ENCODE results near the gene ERP44.
"Not testable (repeated sequence)": the region's sequence is repeated elsewhere in the genome, so short reads cannot be mapped to it uniquely, and the experiment has no call there.

Gene ERP44

DNA sequence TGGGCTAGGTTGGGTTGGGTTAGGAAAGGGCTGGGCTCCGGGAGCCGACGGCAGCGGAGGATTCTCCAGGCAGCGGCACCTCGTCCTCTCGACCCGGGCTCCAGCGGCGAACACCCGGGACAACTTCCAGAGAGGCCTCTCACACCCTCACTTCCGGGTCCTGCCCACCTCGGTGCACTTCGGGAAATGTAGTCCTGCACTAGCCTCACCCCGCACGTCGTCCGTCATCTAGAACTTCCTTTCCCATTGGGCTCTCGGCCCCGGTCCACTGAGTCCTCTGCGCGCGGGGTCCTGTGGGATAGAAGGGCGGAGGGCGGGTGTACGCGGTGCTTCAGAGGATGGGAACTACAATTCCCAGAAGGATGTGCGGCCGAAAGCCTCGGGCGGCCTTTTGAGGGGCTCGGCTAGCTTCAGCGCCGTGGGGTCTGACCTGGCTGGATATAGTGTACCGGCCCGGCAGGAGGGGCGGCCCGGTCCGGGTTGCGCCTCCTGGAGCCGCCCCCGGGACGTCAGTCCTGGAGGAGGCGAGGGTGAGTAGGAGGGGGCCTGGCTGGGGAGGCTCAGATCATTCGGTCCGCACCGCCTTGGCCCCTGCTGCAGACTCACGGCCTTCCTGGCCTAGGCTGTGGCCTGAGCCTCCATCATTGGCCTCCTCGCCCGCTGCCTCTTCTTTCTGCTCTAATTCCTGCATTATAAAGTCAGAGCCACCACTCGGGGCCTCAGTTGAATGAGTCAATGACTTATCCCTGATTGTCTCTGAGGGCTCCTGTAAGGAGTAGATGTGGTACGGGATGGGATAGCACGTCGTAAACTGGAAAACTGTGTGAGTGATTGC, at the start of gene ERP44, which contains the start of gene INVS:
Gene ERP44 (minus strand): TSS at position 114 of the 835 bp plus-strand sequence. CDS start 160 bp downstream, outside the sequence.
Gene INVS (plus strand): TSS at position 357 of the 835 bp plus-strand sequence. CDS start 5,279 bp downstream, outside the sequence.
- peak within 1 kb of the TSS; percentile 95 for H3K4me3 ChIP-seq (ENCODE audit: low read length)
- no peaks in the 10 kb centered on the region for H3K27me3 ChIP-seq (replicated peaks; ENCODE audit: insufficient read depth, low read length)
- peaks cover 11% of the 10 kb centered on the region; the same call in 1 of the 2 replicates for H3K4me1 ChIP-seq (ENCODE audit: low read length)
- no peaks in the 10 kb centered on the region for H3K36me3 ChIP-seq (replicated peaks; ENCODE audit: insufficient read depth, low read length)
- H3K27ac ChIP-seq (ENCODE audit: low read length): peak within 1 kb of the TSS; percentile 60; the same call in 1 of the 2 replicates
- TF ChIP-seq, protein P1, sequence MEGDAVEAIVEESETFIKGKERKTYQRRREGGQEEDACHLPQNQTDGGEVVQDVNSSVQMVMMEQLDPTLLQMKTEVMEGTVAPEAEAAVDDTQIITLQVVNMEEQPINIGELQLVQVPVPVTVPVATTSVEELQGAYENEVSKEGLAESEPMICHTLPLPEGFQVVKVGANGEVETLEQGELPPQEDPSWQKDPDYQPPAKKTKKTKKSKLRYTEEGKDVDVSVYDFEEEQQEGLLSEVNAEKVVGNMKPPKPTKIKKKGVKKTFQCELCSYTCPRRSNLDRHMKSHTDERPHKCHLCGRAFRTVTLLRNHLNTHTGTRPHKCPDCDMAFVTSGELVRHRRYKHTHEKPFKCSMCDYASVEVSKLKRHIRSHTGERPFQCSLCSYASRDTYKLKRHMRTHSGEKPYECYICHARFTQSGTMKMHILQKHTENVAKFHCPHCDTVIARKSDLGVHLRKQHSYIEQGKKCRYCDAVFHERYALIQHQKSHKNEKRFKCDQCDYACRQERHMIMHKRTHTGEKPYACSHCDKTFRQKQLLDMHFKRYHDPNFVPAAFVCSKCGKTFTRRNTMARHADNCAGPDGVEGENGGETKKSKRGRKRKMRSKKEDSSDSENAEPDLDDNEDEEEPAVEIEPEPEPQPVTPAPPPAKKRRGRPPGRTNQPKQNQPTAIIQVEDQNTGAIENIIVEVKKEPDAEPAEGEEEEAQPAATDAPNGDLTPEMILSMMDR (IDR thresholded peaks at IDR 0.05; ENCODE audit: low read length): no peak
- TF ChIP-seq EZH2 (optimal IDR thresholded peaks at IDR 0.05; ENCODE audit: low read depth, low read length) (no peak), EZH2phosphoT487 (IDR thresholded peaks at IDR 0.05; ENCODE audit: low read length) (no peak)
- H3F3A ChIP-seq (ENCODE audit: insufficient read depth, low read length): no peaks in the 10 kb centered on the region
- peak within 1 kb of the TSS; percentile 84 for H2AFZ ChIP-seq (ENCODE audit: low read length)
- peak; percentile 99 for DNase-seq
- H3K9me2 ChIP-seq (replicated peaks; ENCODE audit: insufficient read depth, low read length): no peaks in the 10 kb centered on the region
- no peaks in the 10 kb centered on the region for H4K20me1 ChIP-seq (ENCODE audit: insufficient read depth, low read length)
- peak within 1 kb of the TSS; percentile 82 for H3K9ac ChIP-seq (ENCODE audit: low read length)
- H3K79me2 ChIP-seq (ENCODE audit: low read length): peaks cover 58% of the 10 kb centered on the region
- H3K9me3 ChIP-seq (replicated peaks; ENCODE audit: insufficient read depth, low read length): no peaks in the 10 kb centered on the region
- peak within 1 kb of the TSS; percentile 84 for H3K4me2 ChIP-seq (ENCODE audit: low read depth, low read length)

DNA sequence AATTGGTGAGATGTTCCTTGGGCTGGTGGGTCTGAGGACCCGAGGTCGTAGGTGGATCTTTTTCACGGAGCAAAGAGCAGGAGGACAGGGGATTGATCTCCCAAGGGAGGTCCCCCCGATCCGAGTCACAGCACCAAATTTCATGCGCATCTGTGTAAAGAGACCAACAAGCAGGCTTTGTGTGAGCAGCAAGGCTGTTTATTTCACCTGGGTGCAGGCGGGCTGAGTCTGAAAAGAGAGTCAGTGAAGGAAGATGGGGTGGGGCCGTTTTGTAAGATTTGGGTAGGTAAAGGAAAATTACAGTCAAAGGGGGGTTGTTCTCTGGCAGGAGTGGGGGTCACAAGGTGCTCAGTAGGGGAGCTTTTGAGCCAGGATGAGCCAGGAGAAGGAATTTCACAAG, 47.2 kb upstream of the ERP44 start:
- H3K9ac ChIP-seq (ENCODE audit: low read length); H3K27ac ChIP-seq (ENCODE audit: low read length); H3K4me2 ChIP-seq (ENCODE audit: low read depth, low read length); H3K4me3 ChIP-seq (ENCODE audit: low read length); H3K9me3 ChIP-seq (replicated peaks; ENCODE audit: insufficient read depth, low read length); H4K20me1 ChIP-seq (ENCODE audit: insufficient read depth, low read length); H3F3A ChIP-seq (ENCODE audit: insufficient read depth, low read length); H3K36me3 ChIP-seq (replicated peaks; ENCODE audit: insufficient read depth, low read length); H3K4me1 ChIP-seq (ENCODE audit: low read length); H3K27me3 ChIP-seq (replicated peaks; ENCODE audit: insufficient read depth, low read length); H2AFZ ChIP-seq (ENCODE audit: low read length); H3K79me2 ChIP-seq (ENCODE audit: low read length); DNase-seq; H3K9me2 ChIP-seq (replicated peaks; ENCODE audit: insufficient read depth, low read length): not testable (repeated sequence)

DNA sequence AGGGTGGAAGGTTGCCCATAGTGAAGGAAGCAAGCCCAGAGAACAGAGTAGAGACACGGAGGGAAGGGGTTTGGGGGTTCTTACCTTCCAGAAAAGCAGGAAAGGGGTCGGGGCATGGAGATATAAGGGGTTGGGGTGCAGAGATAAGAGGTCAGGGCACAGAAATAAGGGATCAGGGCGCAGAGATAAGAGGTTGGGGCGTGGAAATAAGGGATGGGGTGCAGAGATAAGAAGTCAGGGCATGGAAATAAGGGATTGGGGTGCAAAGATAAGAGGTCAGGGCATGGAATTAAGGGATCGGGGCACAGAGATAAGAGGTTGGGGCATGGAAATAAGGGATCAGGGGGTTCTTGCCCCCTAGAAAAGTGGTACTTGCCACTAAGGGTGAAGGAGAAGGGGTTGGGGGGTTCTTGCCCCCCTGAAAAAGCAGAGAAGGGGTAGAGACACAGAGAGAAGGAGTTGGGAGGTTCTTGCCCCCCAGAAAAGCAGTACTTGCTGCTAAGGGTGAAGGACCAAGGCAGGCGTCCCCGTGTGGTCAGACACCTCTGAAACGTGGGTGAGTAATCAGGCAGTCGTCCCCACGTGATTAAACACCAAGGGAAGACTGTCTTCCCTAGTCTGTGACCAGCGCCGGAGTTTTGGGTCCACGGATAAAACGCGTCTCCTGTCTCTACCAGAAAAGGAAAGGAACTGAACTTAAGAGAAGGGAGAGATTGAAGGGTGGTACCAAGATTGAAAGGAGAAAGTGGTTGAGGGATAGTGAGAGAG, 46.6 kb upstream of the ERP44 start:
- not testable (repeated sequence) for H3K27me3 ChIP-seq (replicated peaks; ENCODE audit: insufficient read depth, low read length); H4K20me1 ChIP-seq (ENCODE audit: insufficient read depth, low read length); H3K4me3 ChIP-seq (ENCODE audit: low read length); H3F3A ChIP-seq (ENCODE audit: insufficient read depth, low read length); H3K4me2 ChIP-seq (ENCODE audit: low read depth, low read length); H3K4me1 ChIP-seq (ENCODE audit: low read length); H3K9me2 ChIP-seq (replicated peaks; ENCODE audit: insufficient read depth, low read length); H2AFZ ChIP-seq (ENCODE audit: low read length); H3K27ac ChIP-seq (ENCODE audit: low read length); H3K79me2 ChIP-seq (ENCODE audit: low read length); H3K36me3 ChIP-seq (replicated peaks; ENCODE audit: insufficient read depth, low read length); H3K9ac ChIP-seq (ENCODE audit: low read length); H3K9me3 ChIP-seq (replicated peaks; ENCODE audit: insufficient read depth, low read length); DNase-seq

DNA sequence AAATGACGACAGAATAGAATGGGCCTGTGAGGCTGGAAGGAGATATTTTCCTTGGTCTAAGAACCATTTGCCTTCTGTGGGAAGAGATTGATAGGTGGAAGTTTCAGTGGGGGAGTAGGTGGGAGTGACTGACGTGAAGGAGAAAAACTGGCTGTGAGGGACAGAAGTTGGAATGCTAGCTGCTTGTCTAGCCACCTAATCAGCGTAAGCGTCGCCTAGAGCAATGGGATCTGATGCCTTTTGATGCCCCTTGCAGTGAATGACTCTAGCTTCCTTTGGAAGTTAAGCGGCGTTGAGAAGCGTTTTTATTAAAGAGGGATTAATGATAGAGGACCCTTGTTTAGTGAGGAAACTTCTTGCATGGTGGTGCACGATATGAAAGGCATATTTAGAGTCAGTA, 43.1 kb upstream of the ERP44 start:
- not testable (repeated sequence) for H3F3A ChIP-seq (ENCODE audit: insufficient read depth, low read length); H3K27ac ChIP-seq (ENCODE audit: low read length); H2AFZ ChIP-seq (ENCODE audit: low read length); H3K79me2 ChIP-seq (ENCODE audit: low read length); H3K9me2 ChIP-seq (replicated peaks; ENCODE audit: insufficient read depth, low read length); H3K4me3 ChIP-seq (ENCODE audit: low read length); H3K4me2 ChIP-seq (ENCODE audit: low read depth, low read length); H3K4me1 ChIP-seq (ENCODE audit: low read length); H3K9me3 ChIP-seq (replicated peaks; ENCODE audit: insufficient read depth, low read length); DNase-seq; H3K27me3 ChIP-seq (replicated peaks; ENCODE audit: insufficient read depth, low read length); H3K36me3 ChIP-seq (replicated peaks; ENCODE audit: insufficient read depth, low read length); H4K20me1 ChIP-seq (ENCODE audit: insufficient read depth, low read length); H3K9ac ChIP-seq (ENCODE audit: low read length)

DNA sequence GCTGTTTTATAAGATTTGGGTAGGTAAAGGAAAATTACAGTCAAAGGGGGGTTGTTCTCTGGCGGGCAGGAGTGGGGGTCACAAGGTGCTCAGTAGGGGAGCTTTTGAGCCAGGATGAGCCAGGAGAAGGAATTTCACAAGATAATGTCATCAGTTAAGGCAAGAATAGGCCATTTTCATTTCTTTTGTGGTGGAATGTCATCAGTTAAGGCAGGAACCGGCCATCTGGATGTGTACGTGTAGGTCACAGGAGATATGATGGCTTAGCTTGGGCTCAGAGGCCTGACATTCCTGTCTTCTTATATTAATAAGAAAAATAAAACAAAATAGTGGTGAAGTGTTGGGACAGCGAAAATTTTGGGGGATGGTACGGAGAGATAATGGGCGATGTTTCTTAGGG, 41.5 kb upstream of the ERP44 start:
- DNase-seq; H3K9ac ChIP-seq (ENCODE audit: low read length); H3F3A ChIP-seq (ENCODE audit: insufficient read depth, low read length); H3K9me3 ChIP-seq (replicated peaks; ENCODE audit: insufficient read depth, low read length); H3K4me3 ChIP-seq (ENCODE audit: low read length); H3K79me2 ChIP-seq (ENCODE audit: low read length); H2AFZ ChIP-seq (ENCODE audit: low read length); H3K27me3 ChIP-seq (replicated peaks; ENCODE audit: insufficient read depth, low read length); H3K36me3 ChIP-seq (replicated peaks; ENCODE audit: insufficient read depth, low read length); H3K9me2 ChIP-seq (replicated peaks; ENCODE audit: insufficient read depth, low read length); H3K4me2 ChIP-seq (ENCODE audit: low read depth, low read length); H3K4me1 ChIP-seq (ENCODE audit: low read length); H4K20me1 ChIP-seq (ENCODE audit: insufficient read depth, low read length); H3K27ac ChIP-seq (ENCODE audit: low read length): not testable (repeated sequence)

DNA sequence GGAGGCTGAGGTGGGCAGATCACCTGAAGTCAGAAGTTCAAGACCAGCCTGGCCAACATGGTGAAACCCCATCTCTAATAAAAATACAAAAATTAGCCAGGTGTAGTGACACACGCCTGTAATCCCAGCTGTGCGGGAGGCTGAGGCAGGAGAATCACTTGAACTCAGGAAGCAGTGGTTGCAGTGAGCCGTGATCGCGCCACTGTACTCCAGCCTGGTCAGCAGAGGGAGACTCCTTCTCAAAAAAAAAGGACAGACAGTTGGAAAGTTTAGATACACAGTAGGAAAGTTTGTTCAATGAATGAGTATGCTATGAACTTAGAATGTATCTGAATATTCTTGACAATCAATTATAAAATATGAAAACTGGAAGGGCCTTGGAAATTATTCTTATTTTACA, 38.0 kb upstream of the ERP44 start:
- H3F3A ChIP-seq (ENCODE audit: insufficient read depth, low read length); DNase-seq; H3K9me2 ChIP-seq (replicated peaks; ENCODE audit: insufficient read depth, low read length); H3K4me2 ChIP-seq (ENCODE audit: low read depth, low read length); H4K20me1 ChIP-seq (ENCODE audit: insufficient read depth, low read length); H2AFZ ChIP-seq (ENCODE audit: low read length); H3K4me1 ChIP-seq (ENCODE audit: low read length); H3K27me3 ChIP-seq (replicated peaks; ENCODE audit: insufficient read depth, low read length); H3K79me2 ChIP-seq (ENCODE audit: low read length); H3K9me3 ChIP-seq (replicated peaks; ENCODE audit: insufficient read depth, low read length); H3K4me3 ChIP-seq (ENCODE audit: low read length); H3K27ac ChIP-seq (ENCODE audit: low read length); H3K36me3 ChIP-seq (replicated peaks; ENCODE audit: insufficient read depth, low read length); H3K9ac ChIP-seq (ENCODE audit: low read length): not testable (repeated sequence)
